ENCODE results near the gene DZIP1L.

DNA sequence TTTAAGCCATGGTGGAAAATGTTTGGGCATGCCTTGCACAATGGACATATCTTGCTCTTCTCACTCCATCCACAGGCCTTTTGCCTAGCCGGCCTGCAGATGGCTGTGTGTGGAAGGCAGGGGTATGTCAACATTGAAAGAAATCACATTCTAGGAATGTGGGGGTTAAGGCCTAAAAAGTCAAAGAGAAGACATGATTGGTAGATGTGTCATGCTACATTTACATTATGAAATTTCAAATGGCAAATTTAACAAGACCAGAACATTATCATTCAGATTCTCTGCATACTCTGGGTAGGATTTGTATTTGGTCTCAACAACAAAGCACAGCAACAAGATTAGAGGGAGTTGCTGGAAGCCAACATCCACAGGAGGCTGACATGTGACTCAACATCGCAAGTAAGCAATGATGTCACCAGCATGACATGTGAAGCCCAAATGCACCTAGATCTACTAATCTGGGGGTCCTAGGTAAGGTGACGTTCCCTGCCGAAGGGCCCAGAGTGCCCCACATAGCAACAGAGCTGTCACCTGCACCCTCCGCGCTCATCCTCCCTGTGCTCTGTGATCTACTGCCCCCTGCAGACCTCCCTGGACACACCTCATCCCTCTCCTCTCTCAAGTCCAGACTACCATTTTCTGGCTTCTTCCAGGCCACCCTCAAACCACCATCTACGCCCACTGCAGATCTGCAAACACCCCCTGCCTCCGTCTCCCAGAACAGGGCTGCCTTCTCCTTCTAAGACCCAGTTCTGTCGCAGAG, 66.1 kb downstream of the DZIP1L start:
- TF ChIP-seq, protein P1, sequence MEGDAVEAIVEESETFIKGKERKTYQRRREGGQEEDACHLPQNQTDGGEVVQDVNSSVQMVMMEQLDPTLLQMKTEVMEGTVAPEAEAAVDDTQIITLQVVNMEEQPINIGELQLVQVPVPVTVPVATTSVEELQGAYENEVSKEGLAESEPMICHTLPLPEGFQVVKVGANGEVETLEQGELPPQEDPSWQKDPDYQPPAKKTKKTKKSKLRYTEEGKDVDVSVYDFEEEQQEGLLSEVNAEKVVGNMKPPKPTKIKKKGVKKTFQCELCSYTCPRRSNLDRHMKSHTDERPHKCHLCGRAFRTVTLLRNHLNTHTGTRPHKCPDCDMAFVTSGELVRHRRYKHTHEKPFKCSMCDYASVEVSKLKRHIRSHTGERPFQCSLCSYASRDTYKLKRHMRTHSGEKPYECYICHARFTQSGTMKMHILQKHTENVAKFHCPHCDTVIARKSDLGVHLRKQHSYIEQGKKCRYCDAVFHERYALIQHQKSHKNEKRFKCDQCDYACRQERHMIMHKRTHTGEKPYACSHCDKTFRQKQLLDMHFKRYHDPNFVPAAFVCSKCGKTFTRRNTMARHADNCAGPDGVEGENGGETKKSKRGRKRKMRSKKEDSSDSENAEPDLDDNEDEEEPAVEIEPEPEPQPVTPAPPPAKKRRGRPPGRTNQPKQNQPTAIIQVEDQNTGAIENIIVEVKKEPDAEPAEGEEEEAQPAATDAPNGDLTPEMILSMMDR (IDR thresholded peaks at IDR 0.05), result no peak
- TF ChIP-seq POLR2AphosphoS5 (IDR thresholded peaks at IDR 0.05; ENCODE audit: low read depth, low read length), result no peak

All from Panc1 (cell line).